ENCODE data around the gene DNASE1L3. TPM values are rescaled to one million over a fixed set of nuclear protein-coding genes. Genes with fewer than 3 reads are reported as not detected.

DNASE1L3 gene
- polyA plus RNA-seq, 1 experiment = not detected

- TF ChIP-seq CTCF (IDR thresholded peaks at IDR 0.05; ENCODE audit: low read depth, low read length) = no peak
- H3K27me3 ChIP-seq (ENCODE audit: control insufficient read depth, insufficient read depth, low read length) = peaks cover 2% of the 10 kb centered on the region
- DNase-seq (ENCODE audit: low read depth, low spot score) = no peak
- CTCF ChIA-PET = interaction anchor here (1.4 to 9.1 kb wide), 3 partner anchors 17 to 121 kb away, joined by 3 to 216 read pairs (median 27); partner anchors contain the start of genes HTD2 and RPP14
- no peak overlapping the region for H3K27ac ChIP-seq (ENCODE audit: low read depth, low read length)
- H3K4me3 ChIP-seq (ENCODE audit: low read depth, low read length) = no peak overlapping the region
- no peaks in the 10 kb centered on the region for H3K9me3 ChIP-seq (ENCODE audit: control insufficient read depth, insufficient read depth, low read length)
- POLR2A ChIA-PET = no interaction called here
These were observed 25.8 kb downstream of the DNASE1L3 start for GRCh38 chr3:58184982-58185360.

GRCh38 chr3:58184309-58184981, 26.3 kb downstream of the DNASE1L3 start:
- CTCF ChIA-PET = interaction anchor here (1.4 to 9.1 kb wide), 3 partner anchors 16 to 122 kb away, joined by 3 to 216 read pairs (median 27); partner anchors contain the start of genes HTD2 and RPP14
- peaks cover 2% of the 10 kb centered on the region for H3K27me3 ChIP-seq (ENCODE audit: control insufficient read depth, insufficient read depth, low read length)
- POLR2A ChIA-PET = no interaction called here
- H3K27ac ChIP-seq (ENCODE audit: low read depth, low read length) = no peak overlapping the region
- DNase-seq (ENCODE audit: low read depth, low spot score) = no peak
- H3K9me3 ChIP-seq (ENCODE audit: control insufficient read depth, insufficient read depth, low read length) = no peaks in the 10 kb centered on the region
- H3K4me3 ChIP-seq (ENCODE audit: low read depth, low read length) = no peak overlapping the region
- no peak for TF ChIP-seq CTCF (IDR thresholded peaks at IDR 0.05; ENCODE audit: low read depth, low read length)

GRCh38 chr3:58183891-58184290, 26.9 kb downstream of the DNASE1L3 start:
- DNase-seq (ENCODE audit: low read depth, low spot score) = no peak
- ChIA-PET CTCF (interaction anchor here (1.4 to 9.1 kb wide), 3 partner anchors 16 to 122 kb away, joined by 3 to 216 read pairs (median 4); partner anchors contain the start of genes HTD2 and RPP14), POLR2A (no interaction called here)
- H3K27me3 ChIP-seq (ENCODE audit: control insufficient read depth, insufficient read depth, low read length) = peaks cover 2% of the 10 kb centered on the region
- no peak for TF ChIP-seq CTCF (IDR thresholded peaks at IDR 0.05; ENCODE audit: low read depth, low read length)
- H3K4me3 ChIP-seq (ENCODE audit: low read depth, low read length) = no peak overlapping the region
- no peaks in the 10 kb centered on the region for H3K9me3 ChIP-seq (ENCODE audit: control insufficient read depth, insufficient read depth, low read length)
- no peak overlapping the region for H3K27ac ChIP-seq (ENCODE audit: low read depth, low read length)

GRCh38 chr3:58183221-58183620, 27.6 kb downstream of the DNASE1L3 start:
- TF ChIP-seq CTCF (IDR thresholded peaks at IDR 0.05; ENCODE audit: low read depth, low read length) = no peak
- ChIA-PET POLR2A (interaction anchor here (1.0 kb wide), 1 partner anchor 123 kb away, joined by 3 read pairs; the partner anchor contains the start of genes HTD2 and RPP14), CTCF (interaction anchor here (1.4 kb wide), 1 partner anchor 122 kb away, joined by 4 read pairs; the partner anchor contains the start of genes HTD2 and RPP14)
- Histone ChIP-seq H3K4me3 (ENCODE audit: low read depth, low read length) (no peak overlapping the region), H3K9me3 (ENCODE audit: control insufficient read depth, insufficient read depth, low read length) (no peaks in the 10 kb centered on the region), H3K27me3 (ENCODE audit: control insufficient read depth, insufficient read depth, low read length) (peaks cover 2% of the 10 kb centered on the region), H3K27ac (ENCODE audit: low read depth, low read length) (no peak overlapping the region)
- DNase-seq (ENCODE audit: low read depth, low spot score) = no peak

- no peak overlapping the region for H3K4me3 ChIP-seq (ENCODE audit: low read depth, low read length)
- peaks cover under 1% of the 10 kb centered on the region for H3K27me3 ChIP-seq (ENCODE audit: control insufficient read depth, insufficient read depth, low read length)
- no peaks in the 10 kb centered on the region for H3K9me3 ChIP-seq (ENCODE audit: control insufficient read depth, insufficient read depth, low read length)
- ChIA-PET CTCF (interaction anchor here (1.2 to 1.8 kb wide), 2 partner anchors 14 to 125 kb away, joined by 3 to 4 read pairs; partner anchors contain the start of genes HTD2 and RPP14), POLR2A (no interaction called here)
- no peak for TF ChIP-seq CTCF (IDR thresholded peaks at IDR 0.05; ENCODE audit: low read depth, low read length)
- H3K27ac ChIP-seq (ENCODE audit: low read depth, low read length) = no peak overlapping the region
- DNase-seq (ENCODE audit: low read depth, low spot score) = no peak
These were observed 29.7 kb downstream of the DNASE1L3 start for GRCh38 chr3:58180940-58181587.
